ENCODE measurements around the gene EYS. TPM values are rescaled to one million over a fixed set of nuclear protein-coding genes. Genes with fewer than 3 reads are reported as not detected.

EYS gene
- total RNA-seq, 4 donors from 2014 or later, result 0.12 to 1.4 (median 0.22) TPM

GRCh38 chr6:64782877-64783276 is 924.1 kb downstream of the EYS start:
- ATAC-seq (ENCODE audit: low FRiP score), result no peak
- no peak for DNase-seq (ENCODE audit: low spot score)
- TF ChIP-seq CTCF (IDR thresholded peaks at IDR 0.05), result no peak

- DNase-seq (ENCODE audit: low spot score) (no peak), ATAC-seq (ENCODE audit: low FRiP score) (no peak)
Observed at GRCh38 chr6:64777941-64778785, 928.9 kb downstream of the EYS start.

GRCh38 chr6:64776359-64776758 is 930.7 kb downstream of the EYS start:
- no peak for TF ChIP-seq CTCF (IDR thresholded peaks at IDR 0.05)
- DNase-seq (ENCODE audit: low spot score) (no peak), ATAC-seq (ENCODE audit: low FRiP score) (no peak)

More at GRCh38 chr6:64777941-64778785, 928.9 kb downstream of the EYS start:
- no peak for TF ChIP-seq CTCF (IDR thresholded peaks at IDR 0.05)

- ATAC-seq (ENCODE audit: low FRiP score) (no peak), DNase-seq (ENCODE audit: low spot score) (no peak)
- no peak for TF ChIP-seq CTCF (IDR thresholded peaks at IDR 0.05)
Observed at GRCh38 chr6:64774881-64775280, 932.1 kb downstream of the EYS start.

- ATAC-seq (ENCODE audit: low FRiP score) (no peak), DNase-seq (ENCODE audit: low spot score) (no peak)
- no peak for TF ChIP-seq CTCF (IDR thresholded peaks at IDR 0.05)
Observed at GRCh38 chr6:64750910-64751309, 956.1 kb downstream of the EYS start.

- TF ChIP-seq CTCF (IDR thresholded peaks at IDR 0.05), result no peak
- DNase-seq (ENCODE audit: low spot score), result no peak
- ATAC-seq (ENCODE audit: low FRiP score), result no peak
Observed at GRCh38 chr6:64737418-64737817, 969.6 kb downstream of the EYS start.

GRCh38 chr6:64736421-64736950 is 970.5 kb downstream of the EYS start:
- DNase-seq (ENCODE audit: low spot score) (no peak), ATAC-seq (ENCODE audit: low FRiP score) (no peak)
- no peak for TF ChIP-seq CTCF (IDR thresholded peaks at IDR 0.05)

Measured in omental fat pad (tissue), 4 donors.